ENCODE measurements around the gene ENTREP1.

The ENTREP1 gene

DNA sequence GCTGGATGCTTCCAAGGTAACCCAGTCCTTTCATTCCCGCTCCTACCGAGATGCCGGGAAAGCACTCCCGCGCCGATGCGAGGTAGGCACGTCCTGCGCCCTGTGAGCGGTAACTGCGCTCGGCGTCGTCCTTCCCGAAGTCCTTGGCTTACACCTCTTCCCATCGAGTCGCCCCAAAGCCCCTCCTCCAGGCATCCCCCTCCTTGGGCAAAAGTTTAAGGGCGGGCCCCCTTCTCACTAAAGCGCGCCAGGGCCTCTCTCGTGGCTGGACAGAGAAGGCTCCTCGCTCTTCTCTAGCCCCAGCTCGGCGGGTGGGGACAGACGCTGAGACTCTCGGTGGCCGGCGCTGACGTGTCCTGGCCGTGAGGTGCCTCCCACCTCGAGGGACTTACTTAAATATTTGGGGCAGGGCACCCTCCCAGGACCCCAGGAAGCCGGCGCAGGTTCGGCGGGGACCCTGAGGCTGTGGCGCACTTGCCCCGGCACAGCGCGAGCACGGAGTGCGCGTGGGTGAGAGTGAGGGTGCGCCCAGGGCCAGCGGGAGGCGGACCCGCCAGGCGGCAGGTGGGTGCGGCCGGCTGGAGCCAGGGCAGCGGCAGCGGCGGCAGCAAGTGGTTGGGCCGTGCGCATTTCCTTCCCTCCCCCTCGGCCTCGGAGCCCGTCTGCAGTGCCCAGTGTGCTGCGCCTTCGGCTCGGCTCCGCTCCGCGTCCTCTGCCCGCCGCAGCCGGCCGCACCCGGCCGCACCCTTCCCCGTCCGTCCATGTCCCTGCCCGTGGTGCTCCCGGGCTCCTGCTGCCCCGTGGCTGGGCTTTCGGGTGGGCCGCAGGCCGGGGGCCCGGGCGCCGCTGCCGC is at the start of gene ENTREP1:
TSS of gene ENTREP1 (plus strand) at position 667 of the 853 bp plus-strand sequence. CDS start at position 762, 95 bp downstream.
- DNase-seq = no peak

- DNase-seq = no peak
Measured at GRCh38 chr9:69276775-69277174, 48.2 kb upstream of the ENTREP1 start.

- no peak for DNase-seq
Measured at GRCh38 chr9:69279084-69279731, 45.8 kb upstream of the ENTREP1 start.

GRCh38 chr9:69279733-69280132 is 45.3 kb upstream of the ENTREP1 start:
- DNase-seq = no peak

- DNase-seq = no peak
Measured at GRCh38 chr9:69283003-69283402, 42.0 kb upstream of the ENTREP1 start.

- no peak for DNase-seq
Measured at GRCh38 chr9:69292078-69292477, 32.9 kb upstream of the ENTREP1 start.

- no peak for DNase-seq
Measured at GRCh38 chr9:69293156-69293555, 31.9 kb upstream of the ENTREP1 start.

DNA sequence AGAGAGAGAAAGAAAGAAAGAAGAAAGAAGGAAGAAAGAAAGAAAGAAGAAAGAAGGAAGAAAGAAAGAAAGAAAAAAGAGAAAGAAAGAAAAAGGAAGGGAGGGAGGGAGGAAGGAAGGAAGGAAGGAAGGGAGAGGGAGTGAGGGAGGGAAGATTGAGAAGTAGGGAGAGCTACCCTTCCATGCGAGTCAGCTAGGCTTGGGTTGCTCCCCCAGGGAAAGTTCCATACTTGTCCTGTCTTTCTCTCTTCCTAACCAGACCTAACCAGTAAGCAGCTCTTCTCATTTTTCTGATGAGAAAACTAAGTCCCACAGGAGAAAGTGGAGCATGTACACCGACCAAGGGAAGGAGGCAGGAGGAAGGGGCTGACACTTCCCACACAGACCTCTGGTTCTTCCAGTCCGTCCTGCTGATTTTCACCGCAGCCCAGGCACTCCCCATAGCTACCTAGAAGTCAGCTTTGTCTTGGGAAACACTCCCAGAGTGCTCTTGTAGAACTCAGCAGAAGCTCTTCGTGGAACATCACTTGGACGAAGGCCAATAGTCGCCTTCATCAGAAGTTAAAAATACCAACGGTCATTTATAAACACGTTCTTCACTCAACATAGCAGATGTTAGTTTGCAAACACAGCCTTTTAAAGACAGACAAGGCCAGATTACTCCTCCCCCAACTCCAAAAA is 29.0 kb upstream of the ENTREP1 start:
- no peak for DNase-seq

DNA sequence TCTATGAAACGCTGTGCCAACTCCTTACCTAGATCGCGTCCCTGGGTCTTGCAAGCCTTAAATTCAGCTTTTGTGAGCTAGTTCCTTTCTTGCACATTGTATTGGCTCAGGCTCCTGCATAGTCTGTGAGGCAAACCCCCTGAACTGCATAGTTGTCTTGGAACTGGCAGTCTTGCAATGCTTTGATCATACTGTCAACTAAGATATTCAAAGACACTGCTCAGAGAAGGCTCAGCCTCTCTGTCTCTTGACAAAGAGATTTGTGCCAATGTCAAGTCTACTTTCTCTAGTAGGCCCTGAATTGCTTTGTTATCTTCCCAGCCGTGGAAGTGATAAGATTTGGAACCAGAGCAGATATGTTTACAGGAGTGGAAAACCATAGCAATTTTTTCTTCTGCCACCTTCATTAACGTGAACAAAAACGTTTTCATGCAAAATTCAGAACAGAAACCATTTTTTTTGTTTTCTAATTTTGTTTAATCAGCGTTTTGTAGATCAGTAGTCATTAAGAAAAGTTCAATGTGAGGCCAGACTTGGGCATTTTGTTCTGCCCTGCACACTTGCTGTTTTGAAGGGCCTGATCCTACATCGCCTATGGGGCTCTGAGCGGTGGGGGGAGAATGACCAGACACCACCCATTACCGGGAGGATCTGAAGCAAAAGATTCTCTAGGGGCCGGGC is 27.6 kb upstream of the ENTREP1 start:
- no peak for DNase-seq

DNA sequence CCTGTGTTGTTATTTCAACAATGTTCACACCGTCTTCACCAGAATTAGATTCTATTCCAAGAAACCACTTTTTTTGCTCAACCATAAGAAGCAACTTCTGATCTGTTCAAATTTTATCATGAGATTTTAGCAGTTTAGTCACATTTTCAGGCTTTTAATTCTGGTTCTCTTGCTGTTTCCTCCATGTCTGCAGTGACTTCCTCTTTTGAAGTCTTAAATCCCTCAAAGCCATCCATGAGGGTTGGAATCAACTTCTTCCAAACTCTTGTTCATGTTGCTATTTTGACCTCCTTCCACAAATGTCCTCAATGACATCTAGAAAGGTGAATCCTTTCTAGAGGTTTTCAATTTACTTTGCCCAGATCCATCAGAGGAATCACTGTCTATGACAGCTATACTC is 25.7 kb upstream of the ENTREP1 start:
- DNase-seq = peak; percentile 50

- DNase-seq = no peak
Measured at GRCh38 chr9:69299826-69300225, 25.2 kb upstream of the ENTREP1 start.

- DNase-seq = no peak
Measured at GRCh38 chr9:69303331-69303730, 21.7 kb upstream of the ENTREP1 start.

DNA sequence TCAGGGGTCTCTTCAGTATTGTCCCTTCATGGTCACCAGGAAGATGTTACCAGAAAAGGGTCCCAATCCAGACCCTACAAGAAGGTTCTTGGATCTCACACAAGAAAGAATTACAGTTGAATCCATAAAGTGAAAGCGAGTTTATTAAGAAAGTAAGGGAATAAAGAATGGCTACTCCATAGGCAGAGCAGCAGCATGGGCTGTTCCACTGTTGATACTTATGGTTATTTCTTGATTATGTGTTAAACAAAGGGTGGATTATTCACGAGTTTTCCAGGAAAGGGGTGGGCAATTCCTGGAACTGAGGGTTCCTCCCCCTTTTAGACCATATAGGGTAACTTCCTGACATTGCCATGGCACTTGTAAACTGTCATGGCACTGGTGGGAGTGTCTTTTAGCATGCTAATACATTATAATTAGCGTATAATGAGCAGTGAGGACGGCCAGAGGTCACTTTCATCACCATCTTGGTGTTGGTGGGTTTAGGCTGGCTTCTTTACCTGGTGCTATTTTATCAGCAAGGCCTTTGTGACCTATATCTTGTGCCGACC is 18.0 kb upstream of the ENTREP1 start:
- DNase-seq = peak; percentile 65

GRCh38 chr9:69307446-69308205 is 17.4 kb upstream of the ENTREP1 start:
- no peak for DNase-seq

- DNase-seq = no peak
Measured at GRCh38 chr9:69308206-69308931, 16.6 kb upstream of the ENTREP1 start.

DNA sequence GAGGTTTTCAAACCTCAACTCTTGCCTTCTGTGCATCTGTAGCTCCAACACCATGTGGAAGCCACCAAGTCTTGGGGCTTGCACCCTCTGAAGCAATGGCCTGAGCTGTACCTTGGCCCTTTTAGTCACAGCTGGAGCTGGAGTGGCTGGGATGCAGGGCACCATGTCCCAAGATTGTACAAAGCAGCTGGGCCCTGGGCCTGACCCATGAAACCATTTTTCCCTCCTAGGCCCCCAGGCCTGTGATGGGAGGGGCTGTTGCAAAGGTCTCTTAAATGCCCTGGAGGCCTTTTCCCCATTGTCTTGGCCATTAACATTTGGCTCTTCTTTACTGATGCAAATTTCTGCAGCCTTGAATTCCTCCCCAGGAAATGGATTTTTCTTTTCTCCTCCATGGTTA is 11.8 kb upstream of the ENTREP1 start:
- no peak for DNase-seq

DNA sequence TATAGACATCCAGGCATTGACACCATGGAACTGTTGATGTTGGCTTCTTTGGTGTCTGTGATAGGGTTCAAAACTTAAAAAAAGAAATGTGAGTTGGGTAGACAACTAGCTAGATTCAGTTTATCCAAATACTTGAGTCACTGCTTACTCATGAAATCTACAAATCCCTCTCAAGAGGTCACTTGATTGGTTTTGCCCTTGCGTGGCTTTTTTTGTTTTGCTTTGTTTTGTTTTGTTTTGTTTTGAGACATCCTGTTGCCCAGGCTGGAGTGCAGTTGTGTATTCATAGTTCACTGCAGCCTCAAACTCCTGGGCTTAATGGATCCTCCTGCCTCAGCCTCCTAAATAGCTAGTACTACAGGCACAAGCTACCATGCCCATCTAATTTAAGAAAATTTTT is 10.5 kb upstream of the ENTREP1 start:
- no peak for DNase-seq

DNA sequence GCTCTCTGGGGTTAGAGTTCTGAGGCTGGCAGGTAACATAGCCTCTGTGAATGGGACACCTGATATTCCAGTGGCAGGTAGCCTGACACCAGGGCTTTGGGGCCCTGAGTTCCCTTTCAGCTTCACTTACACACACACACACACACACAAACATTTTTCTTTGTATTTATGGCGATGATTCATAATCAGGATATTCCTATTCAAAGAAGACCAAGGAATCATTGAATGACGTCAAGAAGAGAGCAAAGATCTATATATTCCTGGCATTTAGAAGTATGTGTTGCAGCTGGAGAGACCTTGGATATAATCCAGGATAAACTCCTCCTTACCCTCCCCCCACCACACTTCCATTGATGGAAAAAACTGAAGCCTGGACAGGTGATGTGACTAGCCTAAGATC is 7.9 kb upstream of the ENTREP1 start:
- DNase-seq = no peak

DNA sequence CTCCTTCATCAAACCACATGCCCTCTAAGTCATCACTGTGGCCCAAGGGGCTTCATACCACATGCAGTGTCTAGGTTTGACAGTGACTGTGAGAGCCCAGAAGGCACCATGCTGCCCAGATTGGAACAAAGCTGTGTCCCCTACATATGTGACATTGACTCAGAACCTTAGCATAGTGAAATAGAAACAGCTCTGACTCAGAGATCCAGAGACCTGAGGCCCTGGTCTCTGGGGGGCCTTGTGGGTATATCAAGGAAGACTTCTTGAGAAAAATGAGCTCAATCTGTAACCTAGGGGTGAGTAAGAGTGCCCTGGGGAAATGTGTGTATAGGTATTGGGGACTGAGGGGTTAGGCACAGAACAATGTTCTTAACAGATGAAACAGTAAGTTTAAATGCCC is 7.1 kb upstream of the ENTREP1 start:
- no peak for DNase-seq

- DNase-seq = no peak
Measured at GRCh38 chr9:69319324-69320025, 5.5 kb upstream of the ENTREP1 start.

- no peak for DNase-seq
Measured at GRCh38 chr9:69322256-69322655, 2.8 kb upstream of the ENTREP1 start.
